SK-N-SH (cell line): ENCODE results near the gene SERPINA1. TPM values are rescaled to one million over a fixed set of nuclear protein-coding genes. Genes with fewer than 3 reads are reported as not detected.

ENCODE experiments used
- CTCF ChIA-PET: fragments of 300-600, 350-600 bp; formaldehyde crosslinking; extraction: SDS; loops from one replicate; lab custom pipeline; 2021; lab: Yijun Ruan, JAX
- POLR2A ChIA-PET: fragments of 350-600 bp; sonication (Branson Sonifier 250); formaldehyde crosslinking; extraction: SDS; loops from one replicate; lab custom pipeline; 2020; ENCODE audit warnings: antibody characterized with exemption, inconsistent platforms; lab: Yijun Ruan, JAX
- DNase-seq: peaks from one replicate; pipeline ENCODE4 v3.0.0; 2012
- H2AFZ ChIP-seq: fragments of 200-600 bp; sonication (generic); 2 replicates; pipeline ENCODE4 v1.8.1; 2016; ENCODE audit warnings: antibody characterized with exemption, mild to moderate bottlenecking, low read depth
- H3F3A ChIP-seq: fragments of 200-600 bp; sonication (generic); replicated peaks from 2 replicates; pipeline ENCODE3; 2016; ENCODE audit warnings: antibody characterized with exemption, mild to moderate bottlenecking; ENCODE audit not compliant: insufficient read depth
- H3K27ac ChIP-seq, 2 experiments: fragments of 200-500 bp in 1 of 2; fragments of 200-600 bp in 1 of 2; sonication (Bioruptor generic) in 1 of 2; sonication (generic), shearing (Covaris generic) in 1 of 2; 2 replicates each; pipeline versions ENCODE4 v1.5.1 to v1.6.1; 2014 to 2016; ENCODE audit warnings: low read depth in 2 of 2, inconsistent platforms in 1 of 2, low read length in 1 of 2, mild to moderate bottlenecking in 1 of 2, mixed read lengths in 1 of 2
- H3K27me3 ChIP-seq: fragments of 200-600 bp; sonication (generic), shearing (Covaris generic); 2 replicates; pipeline ENCODE4 v1.6.1; 2016; ENCODE audit warnings: mixed run types; ENCODE audit not compliant: insufficient read depth
- H3K36me3 ChIP-seq, 2 experiments: fragments of 200-500 bp in 1 of 2; fragments of 200-600 bp in 1 of 2; sonication (Bioruptor generic) in 1 of 2; sonication (generic) in 1 of 2; replicated peaks in 1 of 2; 2 replicates each; pipeline versions ENCODE3 to v1.5.1; 2014 to 2016; ENCODE audit warnings: low read length in 1 of 2, mild to moderate bottlenecking in 1 of 2; ENCODE audit not compliant: insufficient read depth in 2 of 2, control insufficient read depth in 1 of 2
- H3K4me1 ChIP-seq, 2 experiments: fragments of 200-500 bp in 1 of 2; fragments of 200-600 bp in 1 of 2; sonication (Bioruptor generic) in 1 of 2; sonication (generic), shearing (Covaris generic) in 1 of 2; 2 replicates each; pipeline versions ENCODE4 v1.5.1 to v1.6.1; 2014 to 2016; ENCODE audit warnings: low read depth in 1 of 2, low read length in 1 of 2, mixed run types in 1 of 2; ENCODE audit not compliant: insufficient read depth in 2 of 2, control insufficient read depth in 1 of 2
- H3K4me2 ChIP-seq: fragments of 200-600 bp; sonication (generic), shearing (Covaris generic); 2 replicates; pipeline ENCODE4 v1.6.1; 2017; ENCODE audit warnings: mixed run types
- H3K4me3 ChIP-seq, 2 experiments: fragments of 200-500 bp in 1 of 2; fragments of 200-600 bp in 1 of 2; sonication (Bioruptor generic) in 1 of 2; sonication (generic), shearing (Covaris generic) in 1 of 2; 2 replicates each; pipeline versions ENCODE4 v1.5.1 to v1.8.1; 2014 to 2016; ENCODE audit warnings: low read depth in 2 of 2, inconsistent platforms in 1 of 2, low read length in 1 of 2, mild to moderate bottlenecking in 1 of 2, mixed read lengths in 1 of 2, moderate library complexity in 1 of 2
- H3K79me2 ChIP-seq: fragments of 200-600 bp; sonication (generic); 2 replicates; pipeline ENCODE4 v1.8.1; 2017; ENCODE audit warnings: mild to moderate bottlenecking; ENCODE audit not compliant: insufficient read depth
- H3K9ac ChIP-seq: fragments of 200-600 bp; sonication (generic); 2 replicates; pipeline ENCODE4 v1.6.1; 2017; ENCODE audit warnings: mixed run types
- H3K9me2 ChIP-seq: fragments of 200-600 bp; sonication (generic); 2 replicates; pipeline ENCODE4 v1.6.1; 2017; ENCODE audit warnings: mixed run types
- H3K9me3 ChIP-seq: fragments of 200-600 bp; sonication (generic); 2 replicates; pipeline ENCODE4 v1.6.1; 2017; ENCODE audit warnings: mixed run types, mild to moderate bottlenecking, moderate library complexity
- H4K20me1 ChIP-seq: fragments of 200-600 bp; sonication (generic); 2 replicates; pipeline ENCODE4 v1.6.1; 2017; ENCODE audit warnings: mild to moderate bottlenecking, mixed run types; ENCODE audit not compliant: insufficient read depth
- CHD2 ChIP-seq: fragments of 150-350 bp; IDR thresholded peaks from 2 replicates; pipeline ENCODE4 v1.6.1; 2018; ENCODE audit warnings: low read length; ENCODE audit not compliant: partially characterized antibody
- ELF1 ChIP-seq: IDR thresholded peaks from 2 replicates; pipeline ENCODE4 v1.4.0; 2012
- EP300 ChIP-seq, 2 experiments: IDR thresholded peaks; 2 replicates each; pipeline versions ENCODE4 v1.4.0 to v1.6.1; 2012; ENCODE audit warnings: borderline replicate concordance in 1 of 2, low read depth in 1 of 2, low read length in 1 of 2
- FOSL2 ChIP-seq: IDR thresholded peaks from 2 replicates; pipeline ENCODE4 v1.4.0; 2012; ENCODE audit warnings: low read depth, mild to moderate bottlenecking, moderate library complexity, borderline replicate concordance
- FOXM1 ChIP-seq: IDR thresholded peaks from 2 replicates; pipeline ENCODE4 v1.4.0; 2012; ENCODE audit warnings: low read depth, mild to moderate bottlenecking
- GABPA ChIP-seq: IDR thresholded peaks from 2 replicates; pipeline ENCODE4 v1.4.0; 2012; ENCODE audit warnings: low read depth, mild to moderate bottlenecking
- GATA2 ChIP-seq: sonication (generic); formaldehyde crosslinking; IDR thresholded peaks from 2 replicates; pipeline ENCODE4 v1.5.0; 2020; ENCODE audit warnings: mild to moderate bottlenecking, missing genetic modification reagents
- JUND ChIP-seq: IDR thresholded peaks from 2 replicates; pipeline ENCODE4 v1.4.0; 2012
- MXI1 ChIP-seq: IDR thresholded peaks from 2 replicates; pipeline ENCODE4 v1.6.1; 2012; ENCODE audit warnings: mild to moderate bottlenecking, low read depth, low read length, improper control_type of control experiment
- NFIC ChIP-seq: IDR thresholded peaks from 2 replicates; pipeline ENCODE4 v1.4.0; 2012; ENCODE audit warnings: borderline replicate concordance
- POLR2AphosphoS5 ChIP-seq: IDR thresholded peaks from 2 replicates; pipeline ENCODE4 v1.6.1; 2012; ENCODE audit warnings: low read depth, low read length
- RAD21 ChIP-seq: IDR thresholded peaks from 2 replicates; pipeline ENCODE4 v1.6.1; 2012; ENCODE audit warnings: mild to moderate bottlenecking, low read length
- RCOR1 ChIP-seq: fragments of 150-350 bp; IDR thresholded peaks from 2 replicates; pipeline ENCODE4 v1.6.1; 2017; ENCODE audit warnings: antibody characterized with exemption, low read length
- RXRA ChIP-seq: IDR thresholded peaks from 2 replicates; pipeline ENCODE4 v1.4.0; 2012; ENCODE audit warnings: low read depth, mild to moderate bottlenecking, borderline replicate concordance
- SIN3A ChIP-seq: IDR thresholded peaks from 2 replicates; pipeline ENCODE4 v1.6.1; 2012; ENCODE audit warnings: low read depth, mild to moderate bottlenecking, low read length, moderate library complexity, borderline replicate concordance
- SMC3 ChIP-seq: IDR thresholded peaks from 2 replicates; pipeline ENCODE4 v1.6.1; 2012; ENCODE audit warnings: low read depth, low read length, improper control_type of control experiment
- TAF1 ChIP-seq: IDR thresholded peaks from 2 replicates; pipeline ENCODE4 v1.6.1; 2012; ENCODE audit warnings: low read depth, mild to moderate bottlenecking, low read length, moderate library complexity, borderline replicate concordance
- TCF12 ChIP-seq: IDR thresholded peaks from 2 replicates; pipeline ENCODE4 v1.4.0; 2012
- TEAD4 ChIP-seq: IDR thresholded peaks from 2 replicates; pipeline ENCODE4 v1.4.0; 2012; ENCODE audit warnings: mild to moderate bottlenecking, borderline replicate concordance; ENCODE audit not compliant: insufficient read depth
- YY1 ChIP-seq: IDR thresholded peaks from 2 replicates; pipeline ENCODE4 v1.4.0; 2012; ENCODE audit warnings: low read depth, mild to moderate bottlenecking
- WGBS: methylation state at CpG from one replicate; pipeline ENCODE4 v1.1.6; 2017; ENCODE audit warnings: low lambda C conversion rate; 5-methylcytosine and 5-hydroxymethylcytosine counted together
- polyA plus RNA-seq, 3 experiments: library from polyadenylated mRNA; depleted of rRNA; stranded (reverse); fragments of >200 nt; gene quantifications; 2 replicates each; pipeline ENCODE4 v1.2.3, GENCODE V29; 2012
- TF ChIP-seq, protein P1 (sequence below): IDR thresholded peaks from 2 replicates; pipeline ENCODE4 v1.4.0; 2012; ENCODE audit warnings: low read depth
- TF ChIP-seq, protein P2 (sequence below): IDR thresholded peaks from 2 replicates; pipeline ENCODE4; 2012
- TF ChIP-seq, protein P3 (sequence below): fragments of 150-350 bp; IDR thresholded peaks from 2 replicates; pipeline ENCODE4 v1.6.1; 2017; ENCODE audit warnings: antibody characterized with exemption, low read length, low read depth, borderline replicate concordance
- TF ChIP-seq, protein P4 (sequence below): IDR thresholded peaks from 2 replicates; pipeline ENCODE4 v1.4.0; 2012; ENCODE audit warnings: low read depth, borderline replicate concordance

The SERPINA1 gene
- polyA plus RNA-seq, 1 of the 3 experiments (the other 2 are of a cell fraction) = 11.3 TPM

DNA sequence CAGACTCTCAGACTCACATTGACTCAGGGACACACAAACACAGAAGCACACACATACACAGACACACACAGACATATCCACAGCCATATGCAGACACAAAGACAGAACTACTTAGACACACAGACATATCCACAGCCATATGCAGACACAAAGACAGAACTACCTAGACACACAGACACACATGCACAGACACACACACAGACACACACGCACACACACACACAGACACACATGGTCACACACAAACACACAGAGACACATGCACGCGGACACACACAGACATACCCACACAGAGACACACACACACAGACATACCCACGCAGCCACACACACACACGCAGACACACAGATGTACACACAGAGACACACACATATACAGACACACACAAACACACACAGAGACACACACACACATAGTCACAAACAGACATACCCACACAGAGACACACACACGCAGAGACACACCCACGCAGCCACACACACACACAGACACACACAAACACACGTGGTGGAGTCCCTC, 25.7 kb downstream of the SERPINA1 start:
- no peak for TF ChIP-seq GABPA
- TF ChIP-seq RXRA = no peak
- TF ChIP-seq MXI1 = no peak
- no peak for TF ChIP-seq SMC3
- no peak for TF ChIP-seq POLR2AphosphoS5
- TF ChIP-seq FOSL2 = no peak
- TF ChIP-seq TEAD4 = no peak
- no peak for TF ChIP-seq RCOR1
- no peak for TF ChIP-seq TAF1
- TF ChIP-seq, protein P1, sequence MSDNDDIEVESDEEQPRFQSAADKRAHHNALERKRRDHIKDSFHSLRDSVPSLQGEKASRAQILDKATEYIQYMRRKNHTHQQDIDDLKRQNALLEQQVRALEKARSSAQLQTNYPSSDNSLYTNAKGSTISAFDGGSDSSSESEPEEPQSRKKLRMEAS = no peak
- TF ChIP-seq JUND = no peak
- ChIA-PET CTCF (no interaction called here), POLR2A (no interaction called here)
- H2AFZ ChIP-seq = no peak overlapping the region
- H3K4me2 ChIP-seq = no peak overlapping the region
- no peaks in the 10 kb centered on the region for H3K4me1 ChIP-seq
- no peaks in the 10 kb centered on the region for H3K27me3 ChIP-seq
- H3K27ac ChIP-seq = no peak overlapping the region
- no peaks in the 10 kb centered on the region for H3K9me2 ChIP-seq
- H4K20me1 ChIP-seq = no peaks in the 10 kb centered on the region
- no peaks in the 10 kb centered on the region for H3K36me3 ChIP-seq
- H3K4me3 ChIP-seq = no peak overlapping the region
- no peaks in the 10 kb centered on the region for H3F3A ChIP-seq
- no peaks in the 10 kb centered on the region for H3K79me2 ChIP-seq
- no peak overlapping the region for H3K9ac ChIP-seq
- no peak for DNase-seq
- 61% methylated on average over 8 of the region's 8 CpGs for WGBS
- no peaks in the 10 kb centered on the region for H3K9me3 ChIP-seq

DNA sequence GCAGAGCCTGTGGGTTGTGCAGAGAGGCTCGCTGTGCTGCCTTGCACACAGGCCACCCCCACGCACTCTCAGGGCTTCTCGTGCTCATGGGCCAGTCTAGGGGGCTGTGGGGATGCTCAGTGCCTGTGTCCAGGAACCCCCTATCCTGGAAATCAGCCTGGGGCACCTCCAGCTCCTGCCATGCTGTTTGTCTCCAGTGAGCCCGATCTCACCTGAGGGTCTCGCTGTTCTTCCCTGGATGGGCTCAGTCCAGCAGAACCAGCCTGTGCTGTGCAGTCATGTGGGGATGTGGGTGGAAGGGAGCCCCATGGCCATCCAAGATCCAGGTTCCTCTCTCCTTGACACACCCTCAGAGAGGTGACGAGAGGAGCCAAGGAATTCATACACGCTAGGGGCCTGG, 26.7 kb downstream of the SERPINA1 start:
- no peak overlapping the region for H2AFZ ChIP-seq
- 81% methylated on average over 3 of the region's 7 CpGs for WGBS
- H3K9me3 ChIP-seq = no peaks in the 10 kb centered on the region
- no peak overlapping the region for H3K4me2 ChIP-seq
- H3K27ac ChIP-seq = no peak overlapping the region
- no peak overlapping the region for H3K9ac ChIP-seq
- ChIA-PET CTCF (no interaction called here), POLR2A (no interaction called here)
- TF ChIP-seq, protein P2, sequence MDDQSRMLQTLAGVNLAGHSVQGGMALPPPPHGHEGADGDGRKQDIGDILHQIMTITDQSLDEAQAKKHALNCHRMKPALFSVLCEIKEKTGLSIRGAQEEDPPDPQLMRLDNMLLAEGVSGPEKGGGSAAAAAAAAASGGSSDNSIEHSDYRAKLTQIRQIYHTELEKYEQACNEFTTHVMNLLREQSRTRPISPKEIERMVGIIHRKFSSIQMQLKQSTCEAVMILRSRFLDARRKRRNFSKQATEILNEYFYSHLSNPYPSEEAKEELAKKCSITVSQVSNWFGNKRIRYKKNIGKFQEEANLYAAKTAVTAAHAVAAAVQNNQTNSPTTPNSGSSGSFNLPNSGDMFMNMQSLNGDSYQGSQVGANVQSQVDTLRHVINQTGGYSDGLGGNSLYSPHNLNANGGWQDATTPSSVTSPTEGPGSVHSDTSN = no peak
- TF ChIP-seq POLR2AphosphoS5 = no peak
- TF ChIP-seq FOSL2 = no peak
- no peak for TF ChIP-seq SMC3
- no peak for TF ChIP-seq EP300 (IDR thresholded peaks at IDR 0.05; ENCODE audit: borderline replicate concordance in 1 of 2, low read depth in 1 of 2, low read length in 1 of 2)
- no peak for TF ChIP-seq SIN3A
- no peak for TF ChIP-seq TEAD4
- no peak for TF ChIP-seq GATA2 (CRISPR knock-in tag)
- TF ChIP-seq TCF12 = no peak
- no peak for TF ChIP-seq ELF1
- TF ChIP-seq, protein P3, sequence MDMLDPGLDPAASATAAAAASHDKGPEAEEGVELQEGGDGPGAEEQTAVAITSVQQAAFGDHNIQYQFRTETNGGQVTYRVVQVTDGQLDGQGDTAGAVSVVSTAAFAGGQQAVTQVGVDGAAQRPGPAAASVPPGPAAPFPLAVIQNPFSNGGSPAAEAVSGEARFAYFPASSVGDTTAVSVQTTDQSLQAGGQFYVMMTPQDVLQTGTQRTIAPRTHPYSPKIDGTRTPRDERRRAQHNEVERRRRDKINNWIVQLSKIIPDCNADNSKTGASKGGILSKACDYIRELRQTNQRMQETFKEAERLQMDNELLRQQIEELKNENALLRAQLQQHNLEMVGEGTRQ = no peak
- no peak for TF ChIP-seq FOXM1
- TF ChIP-seq MXI1 = no peak
- TF ChIP-seq, protein P4, sequence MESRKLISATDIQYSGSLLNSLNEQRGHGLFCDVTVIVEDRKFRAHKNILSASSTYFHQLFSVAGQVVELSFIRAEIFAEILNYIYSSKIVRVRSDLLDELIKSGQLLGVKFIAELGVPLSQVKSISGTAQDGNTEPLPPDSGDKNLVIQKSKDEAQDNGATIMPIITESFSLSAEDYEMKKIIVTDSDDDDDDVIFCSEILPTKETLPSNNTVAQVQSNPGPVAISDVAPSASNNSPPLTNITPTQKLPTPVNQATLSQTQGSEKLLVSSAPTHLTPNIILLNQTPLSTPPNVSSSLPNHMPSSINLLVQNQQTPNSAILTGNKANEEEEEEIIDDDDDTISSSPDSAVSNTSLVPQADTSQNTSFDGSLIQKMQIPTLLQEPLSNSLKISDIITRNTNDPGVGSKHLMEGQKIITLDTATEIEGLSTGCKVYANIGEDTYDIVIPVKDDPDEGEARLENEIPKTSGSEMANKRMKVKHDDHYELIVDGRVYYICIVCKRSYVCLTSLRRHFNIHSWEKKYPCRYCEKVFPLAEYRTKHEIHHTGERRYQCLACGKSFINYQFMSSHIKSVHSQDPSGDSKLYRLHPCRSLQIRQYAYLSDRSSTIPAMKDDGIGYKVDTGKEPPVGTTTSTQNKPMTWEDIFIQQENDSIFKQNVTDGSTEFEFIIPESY = no peak
- TF ChIP-seq, protein P1 = no peak
- TF ChIP-seq CHD2 = no peak
- no peak for TF ChIP-seq RCOR1
- no peak for TF ChIP-seq NFIC
- no peak for TF ChIP-seq YY1
- no peak for TF ChIP-seq RAD21
- no peaks in the 10 kb centered on the region for H4K20me1 ChIP-seq
- H3K36me3 ChIP-seq = no peaks in the 10 kb centered on the region
- no peaks in the 10 kb centered on the region for H3K27me3 ChIP-seq
- no peak overlapping the region for H3K4me3 ChIP-seq
- H3K9me2 ChIP-seq = no peaks in the 10 kb centered on the region
- no peaks in the 10 kb centered on the region for H3F3A ChIP-seq
- no peaks in the 10 kb centered on the region for H3K79me2 ChIP-seq
- no peak for DNase-seq
- H3K4me1 ChIP-seq = no peaks in the 10 kb centered on the region
